Measurements from ENCODE around the gene TMEM120B.
A peak's percentile ranks its signal among the peaks of the same experiment; 100 is the strongest.

The TMEM120B gene

DNA sequence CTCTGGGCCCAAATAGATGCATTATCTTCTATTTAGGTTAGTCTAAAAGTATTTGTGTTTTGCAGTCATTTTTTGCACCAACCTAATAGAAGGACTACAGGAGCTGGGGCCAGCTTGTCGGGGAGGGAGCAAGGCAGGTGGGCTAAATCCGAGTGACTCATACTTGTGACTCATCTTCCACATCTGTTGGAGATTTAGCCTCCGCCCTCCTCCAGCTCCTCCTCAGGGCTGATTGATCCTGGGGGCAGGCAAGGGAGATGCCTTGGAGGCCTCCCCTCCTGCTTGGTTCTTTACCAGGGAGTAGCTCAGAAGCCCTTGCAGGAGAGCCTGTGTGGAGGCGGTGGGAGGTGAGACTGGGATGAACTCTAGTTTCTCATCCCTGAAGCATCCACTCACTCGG is 53.0 kb downstream of the TMEM120B start:
- DNase-seq (ENCODE audit: low spot score): no peak
- ATAC-seq (ENCODE audit: low read depth): peak; percentile 77

DNA sequence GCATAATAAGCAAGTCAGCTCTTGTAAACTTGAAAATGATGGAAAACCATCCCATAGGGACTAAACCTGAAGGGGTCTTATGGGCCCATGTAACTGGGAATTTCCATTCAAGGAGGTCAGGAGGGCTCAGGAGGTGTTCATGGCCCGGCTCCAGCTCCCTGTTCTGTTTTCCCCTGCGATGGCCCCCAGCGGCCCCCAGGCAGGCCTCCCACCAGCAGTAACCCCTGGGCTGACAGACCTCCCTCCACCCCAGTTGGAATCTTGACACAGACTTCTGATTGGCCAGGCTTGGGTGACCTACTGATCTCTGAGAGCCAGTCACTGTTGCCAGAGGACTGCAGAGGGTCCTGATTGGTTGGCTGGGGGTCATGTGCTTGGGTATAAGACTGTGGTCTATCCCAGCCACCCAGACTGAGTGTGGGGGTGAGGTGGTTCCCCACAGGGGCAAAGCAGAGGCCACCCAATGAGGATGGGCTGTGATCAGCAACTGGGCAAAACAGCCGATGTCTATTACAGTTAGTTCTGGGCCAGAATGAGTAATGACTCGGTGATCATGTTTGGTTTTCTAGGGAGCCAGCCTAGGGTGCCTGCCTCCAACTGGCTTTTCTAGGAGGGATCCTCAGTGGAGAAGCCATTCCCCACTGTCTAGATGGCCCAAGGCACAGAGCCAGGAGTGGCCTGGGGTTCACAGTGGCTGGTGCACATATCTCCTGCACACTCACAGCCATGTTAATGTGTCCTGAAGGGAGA is 53.9 kb downstream of the TMEM120B start:
- TF ChIP-seq, protein P1, sequence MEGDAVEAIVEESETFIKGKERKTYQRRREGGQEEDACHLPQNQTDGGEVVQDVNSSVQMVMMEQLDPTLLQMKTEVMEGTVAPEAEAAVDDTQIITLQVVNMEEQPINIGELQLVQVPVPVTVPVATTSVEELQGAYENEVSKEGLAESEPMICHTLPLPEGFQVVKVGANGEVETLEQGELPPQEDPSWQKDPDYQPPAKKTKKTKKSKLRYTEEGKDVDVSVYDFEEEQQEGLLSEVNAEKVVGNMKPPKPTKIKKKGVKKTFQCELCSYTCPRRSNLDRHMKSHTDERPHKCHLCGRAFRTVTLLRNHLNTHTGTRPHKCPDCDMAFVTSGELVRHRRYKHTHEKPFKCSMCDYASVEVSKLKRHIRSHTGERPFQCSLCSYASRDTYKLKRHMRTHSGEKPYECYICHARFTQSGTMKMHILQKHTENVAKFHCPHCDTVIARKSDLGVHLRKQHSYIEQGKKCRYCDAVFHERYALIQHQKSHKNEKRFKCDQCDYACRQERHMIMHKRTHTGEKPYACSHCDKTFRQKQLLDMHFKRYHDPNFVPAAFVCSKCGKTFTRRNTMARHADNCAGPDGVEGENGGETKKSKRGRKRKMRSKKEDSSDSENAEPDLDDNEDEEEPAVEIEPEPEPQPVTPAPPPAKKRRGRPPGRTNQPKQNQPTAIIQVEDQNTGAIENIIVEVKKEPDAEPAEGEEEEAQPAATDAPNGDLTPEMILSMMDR (IDR thresholded peaks at IDR 0.05; ENCODE audit: poor library complexity, severe bottlenecking): no peak
- Histone ChIP-seq H3K9me3 (ENCODE audit: severe bottlenecking) (no peaks in the 10 kb centered on the region), H3K4me1 (ENCODE audit: insufficient read depth, poor library complexity, severe bottlenecking) (no peaks in the 10 kb centered on the region), H3K36me3 (ENCODE audit: low read depth) (peaks cover 11% of the 10 kb centered on the region), H3K4me3 (ENCODE audit: severe bottlenecking) (no peak overlapping the region), H3K27ac (ENCODE audit: poor library complexity, severe bottlenecking) (no peak overlapping the region), H3K27me3 (ENCODE audit: insufficient read depth, poor library complexity, severe bottlenecking) (no peaks in the 10 kb centered on the region)
- no peak for DNase-seq (ENCODE audit: low spot score)
- no peak for ATAC-seq (ENCODE audit: low read depth)

More for the DNA sequence above, 53.0 kb downstream of the TMEM120B start:
- TF ChIP-seq, protein P1 (IDR thresholded peaks at IDR 0.05; ENCODE audit: poor library complexity, severe bottlenecking): no peak
- Histone ChIP-seq H3K36me3 (ENCODE audit: low read depth) (peaks cover 11% of the 10 kb centered on the region), H3K27me3 (ENCODE audit: insufficient read depth, poor library complexity, severe bottlenecking) (no peaks in the 10 kb centered on the region), H3K27ac (ENCODE audit: poor library complexity, severe bottlenecking) (no peak overlapping the region), H3K4me3 (ENCODE audit: severe bottlenecking) (no peak overlapping the region), H3K9me3 (ENCODE audit: severe bottlenecking) (no peaks in the 10 kb centered on the region), H3K4me1 (ENCODE audit: insufficient read depth, poor library complexity, severe bottlenecking) (no peaks in the 10 kb centered on the region)

DNA sequence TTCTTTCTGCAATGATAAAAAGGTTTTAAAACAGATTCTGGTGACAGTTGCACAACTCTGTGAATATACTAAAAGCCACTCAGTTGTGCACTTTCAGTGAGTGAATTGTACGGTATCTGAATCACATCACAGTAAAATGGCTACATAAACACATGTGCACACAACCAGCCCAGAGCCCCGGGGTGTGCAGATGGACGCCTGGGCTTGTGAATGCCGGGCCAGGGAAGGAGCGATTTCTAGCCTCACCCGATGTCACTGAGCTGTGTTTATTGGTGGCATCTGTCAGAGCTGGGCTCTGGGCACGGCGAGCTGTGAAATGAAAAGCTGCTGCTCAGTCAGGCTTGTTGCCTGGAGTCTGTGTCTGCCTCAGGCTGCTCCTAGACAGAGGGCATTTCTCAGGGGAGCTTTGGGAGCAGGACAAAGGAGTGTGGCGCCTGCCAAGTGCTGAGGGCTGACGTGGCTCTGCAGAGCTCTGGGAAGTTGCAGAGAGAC is 55.0 kb downstream of the TMEM120B start:
- no peak for DNase-seq (ENCODE audit: low spot score)
- H3K27ac ChIP-seq (ENCODE audit: poor library complexity, severe bottlenecking): no peak overlapping the region
- H3K4me3 ChIP-seq (ENCODE audit: severe bottlenecking): no peak overlapping the region
- H3K27me3 ChIP-seq (ENCODE audit: insufficient read depth, poor library complexity, severe bottlenecking): no peaks in the 10 kb centered on the region
- H3K36me3 ChIP-seq (ENCODE audit: low read depth): peaks cover 11% of the 10 kb centered on the region
- no peaks in the 10 kb centered on the region for H3K9me3 ChIP-seq (ENCODE audit: severe bottlenecking)
- H3K4me1 ChIP-seq (ENCODE audit: insufficient read depth, poor library complexity, severe bottlenecking): no peaks in the 10 kb centered on the region
- ATAC-seq (ENCODE audit: low read depth): no peak
- TF ChIP-seq, protein P1 (IDR thresholded peaks at IDR 0.05; ENCODE audit: poor library complexity, severe bottlenecking): no peak

DNA sequence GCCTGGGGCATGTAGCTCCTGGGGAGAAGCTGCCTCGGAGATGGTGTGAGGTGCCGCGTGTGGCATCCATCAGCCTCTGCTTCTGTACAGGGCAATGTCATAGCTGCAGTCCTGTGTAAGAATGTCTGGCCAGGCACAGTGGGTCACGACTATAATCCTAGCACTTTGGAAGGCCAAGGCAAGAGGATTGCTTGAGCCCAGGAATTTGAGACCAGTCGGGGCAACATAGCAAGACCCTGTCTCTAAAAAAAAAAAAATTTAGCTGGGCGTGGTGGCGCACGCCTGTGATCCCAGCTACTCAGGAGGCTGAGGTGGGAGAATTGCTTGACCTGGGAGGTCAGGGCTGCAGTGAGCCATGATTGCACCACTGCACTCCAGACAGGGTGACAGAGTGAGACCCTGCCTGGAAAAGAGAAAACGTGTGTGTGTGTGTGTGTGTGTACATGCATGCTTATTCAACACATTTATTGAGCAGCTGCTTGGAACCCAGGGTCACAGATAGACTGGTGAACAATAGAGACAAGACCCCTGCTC is 56.8 kb downstream of the TMEM120B start:
- TF ChIP-seq, protein P1 (IDR thresholded peaks at IDR 0.05; ENCODE audit: poor library complexity, severe bottlenecking): no peak
- no peak for DNase-seq (ENCODE audit: low spot score)
- no peaks in the 10 kb centered on the region for H3K4me1 ChIP-seq (ENCODE audit: insufficient read depth, poor library complexity, severe bottlenecking)
- peaks cover 8% of the 10 kb centered on the region for H3K36me3 ChIP-seq (ENCODE audit: low read depth)
- no peaks in the 10 kb centered on the region for H3K9me3 ChIP-seq (ENCODE audit: severe bottlenecking)
- H3K27ac ChIP-seq (ENCODE audit: poor library complexity, severe bottlenecking): no peak overlapping the region
- H3K27me3 ChIP-seq (ENCODE audit: insufficient read depth, poor library complexity, severe bottlenecking): no peaks in the 10 kb centered on the region
- ATAC-seq (ENCODE audit: low read depth): no peak
- H3K4me3 ChIP-seq (ENCODE audit: severe bottlenecking): no peak overlapping the region

DNA sequence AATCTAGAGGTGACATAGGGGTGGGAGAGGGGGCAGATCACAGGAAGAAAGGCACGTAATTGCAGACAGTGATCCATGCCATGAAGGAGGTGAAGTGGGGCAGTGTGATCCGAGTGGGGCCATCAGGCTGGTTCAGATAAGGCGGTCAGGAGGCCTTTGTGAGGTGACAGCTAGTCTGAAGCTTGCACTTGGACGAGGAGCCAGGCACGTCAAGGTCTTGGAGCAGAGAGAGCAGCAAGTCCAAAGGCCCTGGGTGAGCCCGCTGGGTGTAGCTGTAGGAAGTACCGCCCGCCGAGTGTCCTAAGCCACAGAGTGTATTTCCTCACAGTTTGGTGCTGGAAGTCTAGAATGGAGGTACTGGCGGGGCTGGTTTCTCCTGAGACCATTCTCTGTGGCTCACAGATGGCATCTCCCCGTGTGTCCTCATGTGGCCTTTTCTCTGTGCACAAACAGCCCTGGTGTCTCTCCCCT is 57.3 kb downstream of the TMEM120B start:
- TF ChIP-seq, protein P1 (IDR thresholded peaks at IDR 0.05; ENCODE audit: poor library complexity, severe bottlenecking): no peak
- Histone ChIP-seq H3K4me3 (ENCODE audit: severe bottlenecking) (no peak overlapping the region), H3K4me1 (ENCODE audit: insufficient read depth, poor library complexity, severe bottlenecking) (no peaks in the 10 kb centered on the region), H3K27ac (ENCODE audit: poor library complexity, severe bottlenecking) (no peak overlapping the region), H3K9me3 (ENCODE audit: severe bottlenecking) (no peaks in the 10 kb centered on the region), H3K27me3 (ENCODE audit: insufficient read depth, poor library complexity, severe bottlenecking) (no peaks in the 10 kb centered on the region), H3K36me3 (ENCODE audit: low read depth) (peaks cover 8% of the 10 kb centered on the region)
- ATAC-seq (ENCODE audit: low read depth) (no peak), DNase-seq (ENCODE audit: low spot score) (no peak)
